Ishikawa (cell line): ENCODE measurements around the gene ST7.

Experiments
- EP300 ChIP-seq: IDR thresholded peaks from 2 replicates; pipeline ENCODE4 v1.6.1; 2012; ENCODE audit warnings: borderline replicate concordance
- FOXM1 ChIP-seq: IDR thresholded peaks from 2 replicates; pipeline ENCODE4 v1.6.1; 2012; ENCODE audit warnings: low read depth, borderline replicate concordance
- NFIC ChIP-seq: IDR thresholded peaks from 2 replicates; pipeline ENCODE4 v1.6.1; 2012
- RAD21 ChIP-seq: IDR thresholded peaks from 2 replicates; pipeline ENCODE4 v1.6.1; 2012; ENCODE audit warnings: low read depth
- TAF1 ChIP-seq: IDR thresholded peaks from 2 replicates; pipeline ENCODE4 v1.6.1; 2012; ENCODE audit warnings: low read depth, mild to moderate bottlenecking
- TEAD4 ChIP-seq: IDR thresholded peaks from 2 replicates; pipeline ENCODE4 v1.6.1; 2012
- YY1 ChIP-seq: IDR thresholded peaks from 2 replicates; pipeline ENCODE4 v1.6.1; 2012; ENCODE audit warnings: low read depth
- TF ChIP-seq, protein P1 (sequence below): IDR thresholded peaks from 2 replicates; pipeline ENCODE4 v1.6.1; 2012
- TF ChIP-seq, protein P2 (sequence below): IDR thresholded peaks from 2 replicates; pipeline ENCODE4 v1.6.1; 2012

DNA sequence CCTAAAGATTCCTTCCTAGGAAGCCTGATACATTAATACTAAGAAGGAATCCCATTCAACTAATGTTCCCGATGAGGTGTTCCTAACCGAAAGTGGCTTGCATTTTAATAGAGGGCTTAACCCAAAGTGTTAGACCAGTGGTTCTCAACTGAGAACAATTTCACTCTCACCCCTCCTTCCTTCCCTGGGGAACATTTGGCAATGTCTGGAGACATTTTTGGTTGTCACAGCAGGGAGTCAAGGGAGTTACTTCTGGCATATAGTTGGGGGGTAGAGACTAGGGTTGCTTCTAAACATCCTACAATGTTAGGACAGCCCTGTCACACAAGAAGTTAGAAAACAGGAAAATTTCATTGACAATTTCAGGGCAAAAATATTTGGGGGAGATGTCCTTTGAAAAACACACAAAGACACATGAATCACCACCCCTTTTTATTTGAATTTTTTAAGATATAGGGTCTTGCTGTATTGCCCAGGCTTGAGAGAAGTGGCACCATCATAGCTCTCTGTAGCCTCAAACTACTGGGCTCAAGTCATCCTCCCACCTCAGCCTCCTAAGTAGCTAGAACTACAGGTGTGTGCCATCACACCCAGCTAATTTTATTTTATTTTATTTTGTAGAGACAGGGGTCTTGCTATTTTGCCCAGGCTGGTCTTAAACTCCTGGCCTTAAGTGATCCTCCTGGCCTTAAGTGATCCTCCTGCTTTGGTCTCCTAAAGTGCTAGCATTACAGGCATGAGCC lies 318.9 kb downstream of the ST7 start:
- TF ChIP-seq NFIC, result no peak
- no peak for TF ChIP-seq EP300
- TF ChIP-seq, protein P1, sequence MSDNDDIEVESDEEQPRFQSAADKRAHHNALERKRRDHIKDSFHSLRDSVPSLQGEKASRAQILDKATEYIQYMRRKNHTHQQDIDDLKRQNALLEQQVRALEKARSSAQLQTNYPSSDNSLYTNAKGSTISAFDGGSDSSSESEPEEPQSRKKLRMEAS, result no peak
- no peak for TF ChIP-seq TAF1
- no peak for TF ChIP-seq RAD21
- TF ChIP-seq FOXM1, result no peak
- TF ChIP-seq, protein P2, sequence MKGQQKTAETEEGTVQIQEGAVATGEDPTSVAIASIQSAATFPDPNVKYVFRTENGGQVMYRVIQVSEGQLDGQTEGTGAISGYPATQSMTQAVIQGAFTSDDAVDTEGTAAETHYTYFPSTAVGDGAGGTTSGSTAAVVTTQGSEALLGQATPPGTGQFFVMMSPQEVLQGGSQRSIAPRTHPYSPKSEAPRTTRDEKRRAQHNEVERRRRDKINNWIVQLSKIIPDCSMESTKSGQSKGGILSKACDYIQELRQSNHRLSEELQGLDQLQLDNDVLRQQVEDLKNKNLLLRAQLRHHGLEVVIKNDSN, result no peak
- no peak for TF ChIP-seq TEAD4
- TF ChIP-seq YY1, result no peak
